ENCODE data around the gene TXNL1.
A peak's percentile ranks its signal among the peaks of the same experiment; 100 is the strongest.

TXNL1 gene

DNA sequence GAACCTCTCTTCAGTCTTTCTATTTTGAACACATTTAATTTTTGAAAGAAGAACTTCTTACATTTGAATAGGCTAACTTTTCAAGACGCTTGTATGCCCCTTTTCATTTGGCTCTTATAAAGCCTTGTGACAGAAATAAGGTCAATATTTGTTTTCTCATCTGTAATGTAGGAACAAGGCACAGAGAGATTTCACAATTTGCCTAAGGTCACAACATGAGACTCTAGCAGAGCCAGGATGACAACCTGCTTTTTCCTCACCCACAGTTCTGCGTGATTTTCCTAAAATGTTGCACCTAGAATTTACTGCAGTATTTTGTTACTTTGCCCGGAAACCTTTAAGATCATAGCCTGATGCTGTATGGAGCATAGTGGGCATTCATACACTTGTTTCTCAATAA, 67.4 kb downstream of the TXNL1 start:
- Histone ChIP-seq H3K4me1 (peaks cover 12% of the 10 kb centered on the region; the same call in 1 of the 2 replicates), H3K9me3 (no peaks in the 10 kb centered on the region), H3K4me3 (no peak overlapping the region), H3K27me3 (ENCODE audit: low read depth) (no peaks in the 10 kb centered on the region), H3K36me3 (replicated peaks) (no peaks in the 10 kb centered on the region)
- no peak for DNase-seq (ENCODE audit: low spot score in 2 of 2)
- in situ Hi-C loops (cut with MboI; ENCODE audit: low sequenced_read_pairs) = loop anchor here (25.0 kb wide), 3 partner anchors 234 to 1334 kb away; no protein-coding TSS in a partner anchor

DNA sequence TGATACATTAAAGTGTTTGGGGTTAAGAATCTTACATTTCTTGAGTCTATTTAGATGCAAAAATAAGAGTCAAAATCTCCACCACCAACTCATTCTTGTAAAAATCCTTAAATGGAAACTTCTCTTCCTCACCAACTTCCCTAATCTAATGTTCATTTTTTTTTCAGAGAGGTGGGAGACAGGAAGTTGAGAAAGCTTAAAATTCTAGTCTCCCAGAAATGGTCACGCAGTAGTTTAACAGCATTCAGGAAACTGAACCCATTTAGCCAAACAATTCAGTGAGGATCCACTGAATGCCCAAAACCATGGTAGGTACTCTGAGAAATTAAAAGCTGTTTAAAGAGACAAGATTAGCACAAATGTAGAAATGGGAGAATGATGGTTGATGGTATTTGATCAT, 69.0 kb downstream of the TXNL1 start:
- H3K36me3 ChIP-seq (replicated peaks) = no peaks in the 10 kb centered on the region
- H3K4me1 ChIP-seq = peaks cover 16% of the 10 kb centered on the region
- no peak overlapping the region for H3K4me3 ChIP-seq
- no peaks in the 10 kb centered on the region for H3K9me3 ChIP-seq
- in situ Hi-C loops (cut with MboI; ENCODE audit: low sequenced_read_pairs) = loop anchor here (25.0 kb wide), 3 partner anchors 232 to 1332 kb away; no protein-coding TSS in a partner anchor
- DNase-seq (ENCODE audit: low spot score in 2 of 2) = no peak
- H3K27me3 ChIP-seq (ENCODE audit: low read depth) = no peaks in the 10 kb centered on the region

DNA sequence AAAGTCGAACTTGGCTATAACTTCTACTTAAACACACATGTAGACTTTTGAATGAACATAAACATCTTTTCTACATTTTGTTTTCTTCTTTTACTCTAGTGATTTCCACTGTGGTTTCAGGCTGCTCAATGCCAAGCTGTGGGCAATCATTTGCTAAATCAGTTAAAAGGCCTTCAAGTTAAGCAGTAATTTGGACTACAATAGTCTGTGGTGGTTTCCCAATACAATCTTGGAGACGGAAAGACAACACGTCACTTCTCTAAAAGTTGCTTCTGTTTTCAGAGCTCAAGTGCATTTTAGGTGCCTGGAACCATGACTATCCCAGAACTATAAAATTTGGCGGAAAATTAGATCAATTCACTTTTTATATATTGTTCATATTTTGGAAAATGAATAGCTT, 69.4 kb downstream of the TXNL1 start:
- Histone ChIP-seq H3K27me3 (ENCODE audit: low read depth) (no peaks in the 10 kb centered on the region), H3K36me3 (replicated peaks) (no peaks in the 10 kb centered on the region), H3K9me3 (no peaks in the 10 kb centered on the region), H3K4me3 (no peak overlapping the region), H3K4me1 (peaks cover 16% of the 10 kb centered on the region)
- no peak for DNase-seq (ENCODE audit: low spot score in 2 of 2)
- in situ Hi-C loops (cut with MboI; ENCODE audit: low sequenced_read_pairs) = loop anchor here (25.0 kb wide), 3 partner anchors 232 to 1332 kb away; no protein-coding TSS in a partner anchor

DNA sequence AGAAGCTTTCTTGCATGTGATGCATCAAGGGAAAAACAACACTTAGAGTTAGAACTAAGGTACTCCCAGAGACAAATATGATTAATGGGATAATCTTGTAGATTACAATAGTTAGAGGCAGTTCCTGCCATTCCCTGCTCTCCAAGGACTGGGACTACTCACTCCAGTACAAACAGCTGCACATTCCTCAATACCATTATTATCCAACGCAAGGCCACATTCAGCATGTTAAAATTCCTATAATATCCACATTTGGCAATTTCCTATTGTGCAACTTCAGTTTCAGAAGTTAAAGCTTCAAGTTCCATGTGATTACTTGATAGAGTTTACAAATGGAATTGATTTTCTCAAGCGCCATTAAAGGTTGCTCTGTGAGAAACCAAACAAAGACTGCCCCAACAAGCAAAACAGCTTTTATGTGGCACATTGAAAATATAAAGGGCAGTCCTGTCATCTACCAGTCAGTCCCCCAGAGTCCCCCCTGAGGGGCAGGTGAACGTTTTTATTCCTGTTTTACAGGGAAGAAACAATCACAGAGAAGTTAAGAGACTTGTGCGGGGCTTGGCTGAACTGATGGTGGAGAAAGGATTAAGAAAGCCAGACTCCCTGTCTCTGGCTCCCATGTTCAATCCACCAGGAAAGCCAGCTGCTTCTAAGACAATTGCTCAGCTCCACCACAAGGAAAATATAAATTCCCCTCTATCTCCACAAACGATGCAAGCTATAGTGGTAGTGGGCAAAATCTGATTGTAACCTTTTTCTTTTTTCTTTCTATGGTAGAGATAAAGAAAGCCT, 72.6 kb downstream of the TXNL1 start:
- H3K27me3 ChIP-seq (ENCODE audit: low read depth) = no peaks in the 10 kb centered on the region
- H3K36me3 ChIP-seq (replicated peaks) = no peaks in the 10 kb centered on the region
- no peak overlapping the region for H3K4me3 ChIP-seq
- in situ Hi-C loops (cut with MboI; ENCODE audit: low sequenced_read_pairs) = loop anchor here (25.0 kb wide), 3 partner anchors 228 to 1328 kb away; no protein-coding TSS in a partner anchor
- H3K4me1 ChIP-seq = peaks cover 11% of the 10 kb centered on the region
- DNase-seq (ENCODE audit: low spot score in 2 of 2) = peak; percentile 13 to 23
- no peaks in the 10 kb centered on the region for H3K9me3 ChIP-seq

DNA sequence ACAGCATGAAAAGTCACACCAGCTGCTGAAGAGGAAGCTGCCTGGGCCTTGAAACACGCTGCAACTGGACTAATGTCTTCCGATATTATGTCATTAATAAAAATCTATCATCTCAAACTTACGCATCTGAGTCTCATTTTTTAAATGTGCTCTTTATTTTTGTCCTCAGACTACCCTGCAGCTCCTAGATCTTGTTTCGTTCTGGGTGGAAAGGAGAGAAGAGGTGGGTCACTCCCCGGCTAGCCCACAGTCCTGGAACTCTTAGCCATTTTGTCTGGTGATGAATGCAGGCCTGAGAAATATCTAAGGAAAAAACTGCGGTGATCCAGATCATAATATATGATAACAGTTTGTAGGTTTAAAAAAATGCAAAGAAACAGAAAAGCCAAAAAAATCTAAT, 73.3 kb downstream of the TXNL1 start:
- Histone ChIP-seq H3K36me3 (replicated peaks) (no peaks in the 10 kb centered on the region), H3K4me1 (peaks cover 10% of the 10 kb centered on the region), H3K4me3 (no peak overlapping the region), H3K9me3 (no peaks in the 10 kb centered on the region), H3K27me3 (ENCODE audit: low read depth) (no peaks in the 10 kb centered on the region)
- no peak for DNase-seq (ENCODE audit: low spot score in 2 of 2)
- in situ Hi-C loops (cut with MboI; ENCODE audit: low sequenced_read_pairs) = loop anchor here (25.0 kb wide), 3 partner anchors 228 to 1328 kb away; no protein-coding TSS in a partner anchor

DNA sequence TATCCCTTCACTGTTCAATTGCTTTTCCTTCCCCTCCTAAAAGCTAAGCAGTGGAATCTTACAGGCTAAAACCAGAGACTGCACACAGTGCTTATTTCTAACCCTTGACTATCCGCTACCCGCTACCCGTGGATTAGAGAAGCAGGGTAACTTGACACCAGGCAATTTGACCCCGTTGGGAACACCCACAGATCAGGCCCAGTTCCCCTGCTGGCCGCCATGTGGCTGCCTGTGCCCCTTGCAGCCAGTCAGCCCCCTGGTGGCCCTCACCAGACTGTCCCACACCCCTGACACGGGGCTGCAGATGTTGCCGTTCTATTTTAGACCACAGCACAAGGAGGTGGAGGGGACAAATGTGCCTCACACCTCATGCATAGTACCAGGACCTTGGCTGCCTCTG, 74.8 kb downstream of the TXNL1 start:
- Histone ChIP-seq H3K9me3 (no peaks in the 10 kb centered on the region), H3K4me1 (peaks cover 10% of the 10 kb centered on the region), H3K4me3 (no peak overlapping the region), H3K36me3 (replicated peaks) (no peaks in the 10 kb centered on the region), H3K27me3 (ENCODE audit: low read depth) (no peaks in the 10 kb centered on the region)
- DNase-seq (ENCODE audit: low spot score in 2 of 2) = peak; percentile 36 to 72
- in situ Hi-C loops (cut with MboI; ENCODE audit: low sequenced_read_pairs) = loop anchor here (25.0 kb wide), 3 partner anchors 226 to 1326 kb away; no protein-coding TSS in a partner anchor

DNA sequence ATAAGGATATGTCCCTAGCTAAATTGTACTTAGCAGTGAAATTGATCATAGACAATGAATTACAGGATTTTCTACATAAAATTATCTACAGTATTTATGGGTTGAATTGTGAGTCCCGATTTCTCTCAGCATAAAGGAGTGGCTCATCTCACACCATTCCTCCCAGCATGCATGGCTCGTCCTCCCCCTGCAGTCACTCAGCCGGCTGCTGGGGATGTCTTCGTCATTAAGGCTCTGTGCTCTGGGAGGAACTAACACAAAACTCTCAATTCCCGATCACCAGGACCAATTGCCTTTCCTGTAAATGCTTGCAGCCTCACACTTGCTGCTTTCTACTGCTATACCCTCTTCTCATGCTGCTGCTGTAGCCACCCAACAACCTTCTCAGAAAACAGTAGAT, 75.9 kb downstream of the TXNL1 start:
- Histone ChIP-seq H3K27me3 (ENCODE audit: low read depth) (no peaks in the 10 kb centered on the region), H3K4me1 (peaks cover 10% of the 10 kb centered on the region), H3K9me3 (no peaks in the 10 kb centered on the region), H3K36me3 (replicated peaks) (no peaks in the 10 kb centered on the region), H3K4me3 (no peak overlapping the region)
- in situ Hi-C loops (cut with MboI; ENCODE audit: low sequenced_read_pairs) = loop anchor here (25.0 kb wide), 3 partner anchors 225 to 1325 kb away; no protein-coding TSS in a partner anchor
- no peak for DNase-seq (ENCODE audit: low spot score in 2 of 2)

DNA sequence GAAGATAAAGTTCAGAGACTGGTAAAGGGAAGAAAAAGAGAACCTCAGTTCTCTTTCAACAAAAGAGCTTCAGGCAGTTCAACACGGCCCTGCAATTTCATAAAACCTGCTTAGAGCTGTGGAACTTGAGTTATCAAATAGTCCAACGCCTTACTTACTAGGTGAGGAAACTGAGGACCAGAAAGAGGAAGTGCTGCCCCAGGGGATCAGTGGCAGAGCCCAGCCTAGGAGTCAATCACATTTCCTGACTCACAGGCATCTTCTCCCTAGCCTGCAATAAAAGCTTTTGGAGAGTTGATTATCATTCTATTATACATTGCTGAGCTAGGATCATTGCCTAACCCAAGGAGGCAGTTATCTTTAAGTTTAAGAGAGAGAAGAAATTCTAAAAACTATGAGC, 77.4 kb downstream of the TXNL1 start:
- peaks cover 7% of the 10 kb centered on the region for H3K4me1 ChIP-seq
- no peaks in the 10 kb centered on the region for H3K36me3 ChIP-seq (replicated peaks)
- no peaks in the 10 kb centered on the region for H3K9me3 ChIP-seq
- H3K4me3 ChIP-seq = no peak overlapping the region
- in situ Hi-C loops (cut with MboI; ENCODE audit: low sequenced_read_pairs) = loop anchor here (25.0 kb wide), 3 partner anchors 224 to 1324 kb away; no protein-coding TSS in a partner anchor
- no peaks in the 10 kb centered on the region for H3K27me3 ChIP-seq (ENCODE audit: low read depth)
- no peak for DNase-seq (ENCODE audit: low spot score in 2 of 2)

DNA sequence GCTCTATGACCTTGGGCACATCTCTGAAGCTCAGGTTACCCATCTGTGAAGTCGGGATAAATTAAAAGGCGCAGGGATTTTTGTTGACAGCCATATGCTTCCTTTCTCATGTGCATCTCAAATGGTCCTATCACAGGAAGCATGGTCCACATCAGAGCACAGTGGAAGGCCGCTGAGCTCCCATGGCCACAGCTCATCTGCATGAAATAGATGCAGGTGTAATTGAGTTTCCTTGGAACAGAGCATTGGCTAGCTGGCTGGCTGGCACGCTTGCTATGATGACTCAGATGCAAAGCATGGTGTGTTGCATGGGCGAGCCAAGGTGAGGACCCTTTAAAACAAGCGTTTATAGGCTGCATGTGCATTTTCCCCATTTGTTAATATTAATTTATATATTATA, 79.3 kb downstream of the TXNL1 start:
- Histone ChIP-seq H3K4me3 (no peak overlapping the region), H3K4me1 (no peaks in the 10 kb centered on the region)

DNA sequence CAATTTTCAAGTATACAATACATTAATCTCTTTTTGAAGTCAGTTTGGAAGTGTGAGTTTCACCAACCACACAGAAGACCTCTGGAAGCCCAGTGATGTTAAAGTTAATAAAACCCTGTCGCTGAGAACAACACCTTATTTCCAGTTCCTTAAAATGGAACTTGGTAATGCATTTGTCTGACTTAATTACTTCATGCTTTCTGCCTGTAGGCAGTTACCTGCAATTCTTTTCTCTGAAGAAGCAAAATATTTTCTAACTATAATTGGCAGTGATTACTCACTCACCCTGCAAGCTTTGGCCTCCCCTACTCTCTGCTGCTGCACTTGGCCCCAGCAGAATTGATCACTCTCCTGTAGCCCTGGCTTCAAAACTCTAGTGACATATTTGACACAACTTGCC, 81.5 kb downstream of the TXNL1 start:
- no peak for DNase-seq (ENCODE audit: low spot score in 2 of 2)
- H3K27me3 ChIP-seq (ENCODE audit: low read depth) = no peaks in the 10 kb centered on the region
- H3K4me1 ChIP-seq = peaks cover 3% of the 10 kb centered on the region; the same call in 1 of the 2 replicates
- peaks cover 2% of the 10 kb centered on the region; the same call in 1 of the 2 replicates for H3K9me3 ChIP-seq
- no peaks in the 10 kb centered on the region for H3K36me3 ChIP-seq (replicated peaks)
- in situ Hi-C loops (cut with MboI; ENCODE audit: low sequenced_read_pairs) = loop anchor here (25.0 kb wide), 3 partner anchors 220 to 1320 kb away; no protein-coding TSS in a partner anchor
- no peak overlapping the region for H3K4me3 ChIP-seq

More for the DNA sequence above, 79.3 kb downstream of the TXNL1 start:
- no peaks in the 10 kb centered on the region for H3K27me3 ChIP-seq (ENCODE audit: low read depth)
- in situ Hi-C loops (cut with MboI; ENCODE audit: low sequenced_read_pairs) = loop anchor here (25.0 kb wide), 3 partner anchors 222 to 1322 kb away; no protein-coding TSS in a partner anchor
- DNase-seq (ENCODE audit: low spot score in 2 of 2) = no peak
- no peaks in the 10 kb centered on the region for H3K9me3 ChIP-seq
- no peaks in the 10 kb centered on the region for H3K36me3 ChIP-seq (replicated peaks)

DNA sequence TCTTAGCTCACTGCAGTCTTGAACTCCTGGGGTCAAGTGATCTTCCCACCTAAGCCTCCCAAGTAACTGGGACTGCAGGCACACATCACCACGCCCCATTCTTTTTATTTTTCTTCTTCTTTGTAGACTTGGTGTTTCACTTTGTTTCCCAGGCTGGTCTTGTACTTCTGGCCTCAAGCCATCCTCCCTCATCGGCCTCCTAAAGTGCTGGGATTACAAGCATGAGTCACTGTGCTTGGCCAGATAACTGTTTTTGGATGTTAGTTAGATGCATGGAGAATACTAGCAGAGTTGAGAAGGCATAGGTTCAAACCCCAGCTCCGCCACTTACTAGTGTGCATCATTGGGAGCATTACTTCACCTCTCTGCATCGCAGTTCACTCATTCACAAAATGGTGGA, 88.3 kb downstream of the TXNL1 start:
- Histone ChIP-seq H3K4me1 (peaks cover 3% of the 10 kb centered on the region; the same call in 1 of the 2 replicates), H3K27me3 (ENCODE audit: low read depth) (no peaks in the 10 kb centered on the region), H3K4me3 (no peak overlapping the region), H3K36me3 (replicated peaks) (no peaks in the 10 kb centered on the region), H3K9me3 (peaks cover 2% of the 10 kb centered on the region; the same call in 1 of the 2 replicates)
- DNase-seq (ENCODE audit: low spot score in 2 of 2) = no peak
- in situ Hi-C loops (cut with MboI; ENCODE audit: low sequenced_read_pairs) = loop anchor here (25.0 kb wide), 3 partner anchors 213 to 1313 kb away; no protein-coding TSS in a partner anchor
